Nephron (organoid): Measurements from ENCODE around the gene TMEM39A.

Experiments used
- H3K27ac Mint-ChIP-seq, 3 experiments: 2 replicates each; pipeline ENCODE4 v1.8.0; 2020; ENCODE audit warnings: mixed read lengths in 3 of 3, mild to moderate bottlenecking in 2 of 3, moderate library complexity in 1 of 3
- H3K27me3 Mint-ChIP-seq: 2 replicates; pipeline ENCODE4 v1.8.0; 2021; ENCODE audit warnings: low read depth, mild to moderate bottlenecking, moderate library complexity, mixed read lengths
- H3K36me3 Mint-ChIP-seq: 2 replicates; pipeline ENCODE4 v1.8.0; 2020; ENCODE audit warnings: low read depth, mixed read lengths
- H3K4me1 Mint-ChIP-seq: 2 replicates; pipeline ENCODE4 v1.8.0; 2020; ENCODE audit warnings: mixed read lengths
- H3K4me3 Mint-ChIP-seq, 3 experiments: 2 replicates each; pipeline ENCODE4 v1.8.0; 2020; ENCODE audit warnings: mild to moderate bottlenecking in 3 of 3, mixed read lengths in 3 of 3, moderate library complexity in 2 of 3
- H3K9me3 Mint-ChIP-seq: 2 replicates; pipeline ENCODE4 v1.8.0; 2020; ENCODE audit warnings: mixed read lengths
- CTCF ChIP-seq, 3 experiments: fragments of 200-600 bp; sonication (generic); IDR thresholded peaks; one replicate each; pipeline ENCODE4 v1.5.0; 2021; ENCODE audit warnings: antibody characterized with exemption in 3 of 3; ENCODE audit not compliant: unreplicated experiment in 3 of 3

The TMEM39A gene

DNA sequence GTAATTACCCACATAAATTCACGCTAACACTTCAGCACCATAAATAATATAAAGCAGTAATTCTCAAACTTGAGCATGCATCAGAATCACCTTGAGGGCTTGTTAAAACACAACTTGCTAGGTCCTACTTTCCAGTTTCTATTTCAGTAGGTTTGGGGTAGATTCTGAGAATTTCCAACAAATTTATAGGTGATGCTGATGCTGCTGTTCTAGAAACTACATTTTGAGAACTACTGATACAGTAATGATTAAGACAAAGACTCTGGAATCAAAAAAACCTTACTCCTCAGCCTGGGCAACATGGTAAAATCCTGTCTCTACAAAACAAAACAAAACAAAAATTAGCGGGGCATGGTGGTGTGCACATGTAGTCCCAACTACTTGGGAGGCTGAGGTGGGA, 18.8 kb downstream of the TMEM39A start:
- Mint-ChIP-seq H3K27ac (no peak overlapping the region), H3K4me3 (no peak overlapping the region), H3K36me3 (peaks cover 81% of the 10 kb centered on the region), H3K4me1 (no peaks in the 10 kb centered on the region), H3K27me3 (no peaks in the 10 kb centered on the region), H3K9me3 (peaks cover 3% of the 10 kb centered on the region)
- TF ChIP-seq CTCF (IDR thresholded peaks at IDR 0.05; ENCODE audit: unreplicated experiment in 3 of 3): no peak

GRCh38 chr3:119443179-119443578, 20.2 kb downstream of the TMEM39A start:
- no peak overlapping the region for H3K4me3 Mint-ChIP-seq

GRCh38 chr3:119437691-119438258, 25.6 kb downstream of the TMEM39A start:
- Mint-ChIP-seq H3K9me3 (peaks cover 5% of the 10 kb centered on the region), H3K4me3 (no peak overlapping the region), H3K4me1 (no peaks in the 10 kb centered on the region), H3K27ac (no peak overlapping the region), H3K36me3 (peaks cover 93% of the 10 kb centered on the region), H3K27me3 (no peaks in the 10 kb centered on the region)
- TF ChIP-seq CTCF (IDR thresholded peaks at IDR 0.05; ENCODE audit: unreplicated experiment in 3 of 3): no peak

More at GRCh38 chr3:119443179-119443578, 20.2 kb downstream of the TMEM39A start:
- Mint-ChIP-seq H3K27me3 (no peaks in the 10 kb centered on the region), H3K27ac (no peak overlapping the region), H3K4me1 (no peaks in the 10 kb centered on the region), H3K36me3 (peaks cover 82% of the 10 kb centered on the region), H3K9me3 (peaks cover 3% of the 10 kb centered on the region)
- TF ChIP-seq CTCF (IDR thresholded peaks at IDR 0.05; ENCODE audit: unreplicated experiment in 3 of 3): no peak

- no peak for TF ChIP-seq CTCF (IDR thresholded peaks at IDR 0.05; ENCODE audit: unreplicated experiment in 3 of 3)
- Mint-ChIP-seq H3K36me3 (peaks cover 91% of the 10 kb centered on the region), H3K9me3 (peaks cover 3% of the 10 kb centered on the region), H3K4me3 (no peak overlapping the region), H3K27me3 (no peaks in the 10 kb centered on the region), H3K4me1 (no peaks in the 10 kb centered on the region), H3K27ac (no peak overlapping the region)
Observed at GRCh38 chr3:119436977-119437376, 26.4 kb downstream of the TMEM39A start.

DNA sequence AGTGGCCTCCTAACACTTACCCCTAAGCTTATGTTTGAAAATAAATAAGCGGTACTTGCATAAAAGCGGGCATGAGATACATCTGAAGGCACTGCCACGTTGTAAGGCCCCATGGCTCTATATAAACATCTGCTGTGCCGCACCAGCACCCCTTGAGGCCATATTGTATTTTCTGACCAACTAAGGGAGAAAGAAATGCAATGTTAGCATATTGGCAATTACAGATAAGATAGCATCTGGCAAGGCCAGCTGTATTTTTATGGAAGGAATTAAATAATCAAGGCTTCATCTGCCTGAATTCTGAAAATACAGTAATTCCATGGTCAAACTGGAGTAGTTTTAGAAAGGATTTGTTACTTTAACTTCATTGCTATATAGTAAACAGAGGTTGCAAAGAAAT, 28.7 kb downstream of the TMEM39A start:
- H3K9me3 Mint-ChIP-seq: peaks cover 20% of the 10 kb centered on the region
- no peak overlapping the region for H3K4me3 Mint-ChIP-seq
- no peaks in the 10 kb centered on the region for H3K27me3 Mint-ChIP-seq
- no peak for TF ChIP-seq CTCF (IDR thresholded peaks at IDR 0.05; ENCODE audit: unreplicated experiment in 3 of 3)
- no peaks in the 10 kb centered on the region for H3K4me1 Mint-ChIP-seq
- H3K27ac Mint-ChIP-seq: no peak overlapping the region
- peaks cover 91% of the 10 kb centered on the region for H3K36me3 Mint-ChIP-seq

GRCh38 chr3:119433613-119434325, 29.6 kb downstream of the TMEM39A start:
- TF ChIP-seq CTCF (IDR thresholded peaks at IDR 0.05; ENCODE audit: unreplicated experiment in 3 of 3): no peak
- Mint-ChIP-seq H3K36me3 (peaks cover 96% of the 10 kb centered on the region), H3K9me3 (peaks cover 27% of the 10 kb centered on the region), H3K4me1 (no peaks in the 10 kb centered on the region), H3K27ac (no peak overlapping the region), H3K27me3 (no peaks in the 10 kb centered on the region), H3K4me3 (no peak overlapping the region)
